Measurements from ENCODE around the gene PLA2G4C.

Gene PLA2G4C, protein sequence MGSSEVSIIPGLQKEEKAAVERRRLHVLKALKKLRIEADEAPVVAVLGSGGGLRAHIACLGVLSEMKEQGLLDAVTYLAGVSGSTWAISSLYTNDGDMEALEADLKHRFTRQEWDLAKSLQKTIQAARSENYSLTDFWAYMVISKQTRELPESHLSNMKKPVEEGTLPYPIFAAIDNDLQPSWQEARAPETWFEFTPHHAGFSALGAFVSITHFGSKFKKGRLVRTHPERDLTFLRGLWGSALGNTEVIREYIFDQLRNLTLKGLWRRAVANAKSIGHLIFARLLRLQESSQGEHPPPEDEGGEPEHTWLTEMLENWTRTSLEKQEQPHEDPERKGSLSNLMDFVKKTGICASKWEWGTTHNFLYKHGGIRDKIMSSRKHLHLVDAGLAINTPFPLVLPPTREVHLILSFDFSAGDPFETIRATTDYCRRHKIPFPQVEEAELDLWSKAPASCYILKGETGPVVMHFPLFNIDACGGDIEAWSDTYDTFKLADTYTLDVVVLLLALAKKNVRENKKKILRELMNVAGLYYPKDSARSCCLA

DNA sequence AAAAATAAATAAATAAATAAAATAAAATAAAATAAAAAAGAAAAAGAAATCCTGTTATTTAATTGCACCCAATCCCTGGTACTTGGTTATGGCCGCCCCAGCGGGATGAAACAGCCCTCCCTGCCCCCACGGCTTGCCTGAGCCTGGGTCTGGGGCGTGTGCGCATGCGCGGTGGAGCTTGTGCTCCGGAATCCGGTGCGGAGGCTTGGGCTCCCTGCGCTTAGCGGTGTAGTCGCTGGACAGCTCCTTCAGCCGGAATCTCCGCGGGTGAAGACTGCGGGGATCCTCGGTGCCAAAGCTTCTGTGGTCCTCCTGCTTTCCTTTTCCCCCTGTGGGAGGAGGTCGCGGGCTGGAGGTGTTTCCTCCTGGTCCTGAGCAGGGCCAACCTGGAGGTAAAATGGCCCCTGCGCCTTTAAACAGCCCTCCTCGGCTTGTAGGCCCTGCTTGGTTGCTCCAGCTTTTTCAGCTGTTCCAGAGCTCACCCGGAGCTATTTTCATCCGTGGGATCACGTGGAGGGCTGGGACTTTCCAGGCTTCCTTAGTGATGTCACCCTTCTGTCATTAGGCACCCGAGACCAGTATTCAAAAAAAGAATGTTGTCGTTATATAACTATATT lies at the start of gene PLA2G4C:
Gene PLA2G4C, minus strand, starts transcription at position 468 of the 617 bp plus-strand sequence. CDS start 4,288 bp downstream, outside the sequence.
- peak; percentile 87 for DNase-seq

DNA sequence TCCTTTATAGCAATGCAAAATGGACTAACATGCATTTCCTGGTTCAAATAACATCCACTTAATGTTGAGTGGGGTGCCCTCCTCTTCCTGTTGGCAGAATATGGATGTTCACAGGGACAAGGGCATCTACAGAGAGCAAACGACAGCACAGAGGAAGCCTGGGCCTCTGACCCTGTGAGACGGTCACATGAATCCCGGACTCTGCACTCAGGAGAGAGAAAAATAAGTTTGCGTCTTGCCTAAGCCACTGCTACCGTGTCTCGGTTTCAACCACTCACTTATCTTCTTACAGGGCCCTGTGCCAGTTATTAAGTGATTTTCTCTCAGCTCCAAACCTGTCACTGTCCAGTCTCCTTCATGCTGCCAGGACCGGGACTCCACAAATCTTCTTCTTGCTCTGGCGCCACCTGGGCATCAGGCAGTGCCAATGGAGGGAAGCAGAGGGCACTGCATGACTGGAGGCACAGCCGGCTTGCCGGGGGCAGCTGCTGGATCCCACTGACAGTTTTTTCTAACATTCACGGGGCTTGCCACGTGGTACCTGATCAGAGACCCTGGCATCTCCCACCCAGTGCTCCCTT lies 47.7 kb upstream of the PLA2G4C start:
- DNase-seq, result no peak

DNA sequence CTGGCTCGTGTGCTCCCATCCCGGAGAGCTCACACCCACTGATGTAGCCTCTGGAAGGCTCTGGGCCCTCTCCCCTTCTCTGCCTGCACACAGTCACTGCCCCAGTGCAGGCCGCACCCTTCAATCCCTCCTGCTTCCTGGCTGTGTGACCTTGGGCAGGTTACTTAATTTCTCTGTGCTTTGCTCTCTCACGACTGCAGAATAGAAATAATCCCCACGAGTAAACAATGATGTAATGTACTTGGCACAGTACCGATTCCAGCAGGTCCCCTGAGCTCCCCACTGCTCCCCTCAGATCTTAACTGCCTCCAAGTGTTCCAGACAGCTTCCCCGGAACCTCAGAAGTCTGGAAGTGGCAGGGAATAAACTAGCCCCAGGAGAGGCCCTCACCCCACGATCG lies 43.4 kb upstream of the PLA2G4C start:
- DNase-seq, result no peak

DNA sequence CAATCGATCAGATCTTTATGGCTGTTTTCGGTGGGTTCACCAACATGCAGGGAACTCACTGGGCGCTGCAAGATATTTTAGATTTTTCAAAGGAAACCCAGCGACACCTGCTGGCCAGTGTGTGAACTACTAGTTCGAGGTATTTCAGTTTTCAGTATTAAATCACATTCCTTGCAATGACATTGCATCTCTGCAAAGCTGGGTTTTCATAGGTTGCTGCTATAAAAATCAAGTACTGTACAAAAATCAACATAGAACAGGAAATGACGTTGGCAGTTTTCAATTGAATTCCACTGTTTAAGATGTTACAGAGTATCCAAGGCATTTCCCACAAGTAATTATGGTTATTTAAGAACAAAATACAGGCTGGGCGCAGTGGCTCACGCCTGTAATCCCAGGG lies 41.9 kb upstream of the PLA2G4C start:
- peak; percentile 44 for DNase-seq

DNA sequence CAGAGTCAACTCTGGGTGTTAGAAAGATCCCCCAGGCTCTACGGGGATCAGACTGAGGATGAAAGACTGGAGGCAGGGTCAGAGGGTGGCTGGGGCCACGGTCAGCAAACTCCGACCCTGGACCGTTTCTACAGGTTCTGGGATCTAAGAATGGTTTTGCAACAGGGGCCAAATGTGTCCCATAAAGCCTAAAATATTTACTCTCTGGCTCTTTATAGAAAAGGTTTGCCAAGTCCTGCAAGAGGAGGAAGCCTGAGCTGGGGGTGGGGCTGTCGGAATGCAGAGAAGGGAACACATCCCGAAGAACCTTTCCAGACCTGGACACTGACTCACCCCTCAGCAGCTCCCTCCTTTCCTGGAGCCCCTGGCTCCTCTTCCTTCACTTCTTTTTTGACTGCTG lies 38.8 kb upstream of the PLA2G4C start:
- no peak for DNase-seq

DNA sequence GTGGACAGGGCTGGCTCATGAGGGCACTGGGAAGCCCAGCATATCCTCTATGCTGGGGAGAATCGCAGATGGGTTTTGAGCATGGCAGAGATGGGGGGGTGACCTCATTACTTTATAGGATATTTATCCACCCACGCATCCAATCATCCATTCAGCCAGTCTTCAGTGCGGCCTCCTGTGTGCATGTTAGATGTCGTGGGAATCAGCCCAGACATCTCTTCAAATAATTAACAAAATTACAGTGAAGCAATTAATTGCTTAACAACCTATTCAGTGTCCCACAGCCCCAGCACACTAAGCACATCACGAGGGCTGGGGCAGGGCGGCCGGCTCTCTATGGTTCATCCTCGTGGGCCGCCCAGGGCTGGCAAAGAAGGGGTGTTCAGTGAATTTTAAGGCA lies 38.0 kb upstream of the PLA2G4C start:
- DNase-seq, result no peak

DNA sequence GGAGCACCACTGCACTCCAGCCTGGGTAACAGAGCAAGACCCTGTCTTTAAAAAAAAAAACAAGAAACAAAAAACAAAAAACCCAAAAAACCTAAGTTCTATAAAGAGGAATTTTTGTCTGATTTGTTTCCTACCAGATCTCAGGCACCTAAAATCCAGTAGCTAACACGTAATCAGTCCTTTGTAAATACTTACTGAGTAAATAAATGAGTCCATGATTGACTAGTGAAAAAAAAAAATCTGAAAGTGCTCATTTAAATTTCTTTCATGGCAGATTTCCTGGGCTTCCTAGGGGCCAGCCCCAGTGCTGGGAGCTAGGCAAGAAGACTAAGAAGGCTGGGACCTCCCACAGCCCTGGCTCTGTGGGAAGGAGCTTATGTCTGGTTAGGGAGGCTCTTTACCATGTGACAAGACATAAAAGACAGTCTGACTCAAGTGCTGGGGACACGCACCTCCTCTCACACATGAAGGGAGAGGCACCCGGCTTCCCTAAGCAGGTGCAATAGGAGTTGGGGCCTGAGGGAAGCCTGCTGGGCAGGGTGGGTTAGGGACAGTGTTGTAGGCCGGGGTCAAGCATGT lies 37.1 kb upstream of the PLA2G4C start:
- no peak for DNase-seq

DNA sequence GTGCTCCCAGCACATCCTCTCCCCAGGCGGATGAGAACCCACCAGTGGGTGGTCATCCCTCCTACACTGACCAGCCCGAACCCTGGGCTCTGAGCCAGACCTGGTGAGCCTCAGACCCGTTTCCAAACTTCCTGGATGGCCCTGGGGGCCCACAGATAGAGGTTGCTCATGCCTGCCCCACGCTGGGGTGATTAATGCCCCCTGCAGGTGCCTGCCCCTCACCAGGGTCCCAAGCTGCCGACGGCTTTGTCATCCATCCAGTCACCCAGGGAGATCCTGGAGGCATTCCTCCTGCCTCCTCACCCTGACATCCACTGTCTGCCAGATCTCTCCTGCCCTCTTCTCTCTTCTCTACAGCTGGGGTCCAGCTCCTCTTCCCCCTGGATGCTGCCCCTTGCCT lies 28.4 kb upstream of the PLA2G4C start:
- no peak for DNase-seq

DNA sequence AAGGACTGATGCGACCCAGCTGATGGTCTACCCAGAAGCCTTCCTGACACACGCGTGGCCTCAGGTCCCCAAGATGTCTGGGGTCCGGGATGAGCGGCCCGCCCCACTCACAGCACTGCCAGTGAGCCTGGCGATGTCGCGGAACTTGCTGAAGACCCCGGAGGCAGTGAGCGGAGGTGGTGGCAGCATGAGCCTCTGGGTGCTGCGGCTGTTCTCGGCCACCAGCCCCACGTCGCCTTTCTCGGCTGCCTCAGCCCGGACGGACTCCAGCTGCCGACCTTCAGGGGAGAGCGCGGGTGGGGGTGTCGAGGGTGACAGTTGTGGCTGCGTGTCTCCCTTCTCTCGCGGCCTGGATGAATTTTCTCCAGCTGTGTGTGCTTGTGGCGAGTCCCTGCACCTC lies 26.8 kb upstream of the PLA2G4C start:
- DNase-seq, result no peak

DNA sequence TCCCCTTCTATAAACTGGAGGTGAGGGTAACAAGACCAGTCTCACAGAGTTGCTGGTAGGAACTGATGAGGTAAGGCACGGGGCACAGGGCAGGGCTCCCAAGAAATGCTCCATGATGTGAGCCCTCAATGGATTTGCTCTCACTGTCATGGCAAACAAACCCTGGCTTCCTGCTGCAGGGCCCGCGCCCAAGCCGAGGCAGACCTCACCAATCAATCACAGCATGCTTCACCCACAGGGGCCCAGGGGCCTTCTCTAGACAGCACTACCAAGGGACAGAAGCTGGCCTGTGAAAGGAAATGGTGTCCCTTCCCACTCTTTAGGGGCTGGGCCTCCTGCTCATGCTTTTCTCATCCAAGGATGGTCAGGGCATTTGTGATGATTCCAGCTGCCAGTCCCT lies 25.9 kb upstream of the PLA2G4C start:
- DNase-seq, result no peak

DNA sequence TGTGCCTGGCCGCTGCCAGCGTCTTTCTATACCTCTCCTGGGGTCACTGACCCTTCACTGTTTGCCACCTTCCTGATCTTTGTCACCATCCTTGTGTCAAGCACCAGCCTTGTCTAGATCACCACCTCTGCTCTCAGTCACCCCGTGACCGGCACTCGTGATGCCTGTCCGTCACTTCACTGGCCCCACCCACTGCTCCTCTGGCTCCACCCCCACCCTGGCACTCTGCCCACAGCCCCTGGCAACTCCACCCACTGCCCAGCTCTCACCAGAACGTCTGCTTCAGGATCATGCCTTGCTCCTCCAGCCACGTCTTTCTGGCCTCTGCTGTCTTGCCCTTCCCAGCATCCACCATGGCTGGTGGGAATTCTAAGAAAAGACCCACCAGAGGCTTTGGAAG lies 24.8 kb upstream of the PLA2G4C start:
- no peak for DNase-seq

DNA sequence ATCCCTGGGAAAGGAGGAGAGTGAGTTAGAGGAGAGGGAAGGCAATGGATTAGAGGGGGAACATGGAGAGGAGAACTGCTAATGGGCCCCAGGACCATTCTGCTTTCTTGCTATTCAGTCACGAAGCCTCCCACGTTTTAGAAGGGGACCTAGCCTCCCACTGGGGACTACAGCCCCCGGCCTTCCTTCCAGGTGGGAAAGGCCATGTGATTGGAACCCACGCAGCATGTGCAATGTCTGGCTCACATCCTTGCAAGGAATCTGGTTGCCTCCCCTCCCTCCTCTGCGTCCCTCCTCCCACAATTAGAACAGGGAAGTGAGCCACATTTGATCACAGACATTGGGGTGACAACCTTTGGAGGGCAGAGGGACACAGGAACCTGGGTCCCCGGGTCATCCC lies 22.5 kb upstream of the PLA2G4C start:
- no peak for DNase-seq

DNA sequence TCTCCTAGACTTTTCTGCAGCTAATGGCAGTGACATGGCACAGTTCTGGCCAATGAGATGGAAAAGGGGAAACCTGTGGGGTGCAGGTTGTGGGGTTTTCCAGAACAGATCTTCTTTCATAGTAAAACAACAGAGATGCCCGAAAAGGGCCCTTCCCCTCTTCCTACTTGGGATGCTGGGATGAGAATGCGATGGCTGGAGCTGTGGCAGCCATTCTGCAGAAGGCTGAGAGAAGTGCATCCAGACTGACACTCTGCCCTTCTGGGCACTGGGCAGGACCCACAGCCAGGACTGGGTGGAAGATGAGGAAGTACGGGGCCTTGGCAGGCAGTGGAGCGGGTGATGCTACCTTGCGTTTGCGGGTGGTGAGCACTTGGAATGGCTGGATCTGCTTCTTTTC lies 16.9 kb upstream of the PLA2G4C start:
- DNase-seq, result no peak

DNA sequence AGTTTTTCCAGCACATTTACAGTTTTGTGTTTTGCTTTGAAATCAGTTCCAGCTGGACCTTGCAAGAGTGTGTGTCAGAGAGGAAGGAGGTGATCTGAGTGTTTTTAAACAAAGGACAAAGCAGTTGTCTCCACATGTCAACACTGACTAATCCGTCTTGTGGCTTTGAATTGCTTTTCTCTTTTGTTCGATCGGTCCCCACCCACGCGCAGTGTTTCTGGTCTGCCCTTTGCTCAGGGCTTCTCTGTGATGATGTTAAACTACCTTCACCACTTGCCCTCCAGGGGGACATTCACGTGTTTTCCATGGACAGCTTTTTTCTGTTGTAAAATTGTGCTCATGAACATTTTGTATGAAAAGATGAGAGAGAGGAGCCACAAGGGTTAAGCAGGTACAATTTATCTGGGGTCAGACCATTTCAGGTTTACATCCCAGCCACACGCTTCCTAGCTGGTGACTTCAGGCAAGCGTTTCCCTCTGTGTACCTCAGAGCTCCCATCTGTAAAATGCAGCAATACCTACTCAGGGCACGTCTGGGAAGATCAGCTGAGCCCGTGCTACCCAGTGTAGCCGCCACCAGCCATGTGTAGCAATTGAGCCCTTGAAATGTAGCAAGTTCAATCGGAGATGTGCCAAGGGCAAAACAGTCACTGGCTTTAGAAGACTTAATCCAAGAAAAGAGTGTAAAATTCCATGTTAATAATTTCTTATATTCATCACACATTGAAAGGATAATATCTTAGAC lies 13.5 kb upstream of the PLA2G4C start:
- no peak for DNase-seq

DNA sequence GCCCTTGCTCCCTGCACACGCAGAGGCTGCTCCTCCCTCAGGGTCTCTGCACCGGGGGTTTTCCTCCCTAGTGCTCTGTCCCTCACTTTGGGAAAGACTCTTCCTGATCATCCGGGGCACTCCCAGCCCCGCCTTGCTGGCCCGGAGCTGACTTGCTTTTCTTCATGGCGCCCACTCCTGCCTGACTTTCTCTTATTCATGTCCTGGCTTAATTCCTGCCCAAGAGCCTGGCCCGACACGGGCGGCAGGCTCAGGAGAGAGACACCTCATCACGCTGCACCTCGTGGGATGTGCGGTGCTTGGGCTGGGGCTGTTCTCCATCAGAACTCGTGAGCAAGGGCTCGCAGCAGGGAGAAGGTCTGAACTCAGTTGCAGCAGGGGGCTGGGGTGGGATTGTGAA lies 11.8 kb upstream of the PLA2G4C start:
- no peak for DNase-seq

DNA sequence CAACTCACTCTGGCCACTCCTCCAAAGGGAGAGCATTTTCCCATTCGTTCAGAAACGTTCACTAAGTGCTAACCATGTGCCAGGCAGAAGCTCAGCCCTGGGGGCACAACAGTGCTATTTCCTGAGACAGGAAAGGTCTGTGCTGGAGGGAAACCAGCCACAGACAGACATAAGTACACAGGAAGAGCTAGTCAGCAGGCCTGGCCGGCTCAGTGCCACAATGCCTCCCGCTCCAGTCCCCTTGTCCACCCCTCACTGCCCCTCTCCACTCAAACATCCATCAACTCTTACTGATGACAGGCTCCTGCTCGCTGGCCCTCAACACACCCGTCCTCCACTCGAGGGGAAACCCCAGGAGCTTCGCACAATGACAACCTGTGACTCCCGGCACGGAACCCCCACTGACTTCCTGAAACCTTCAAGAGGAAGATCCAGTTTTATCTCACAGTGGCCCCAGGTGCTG lies 11.3 kb upstream of the PLA2G4C start:
- DNase-seq, result no peak

DNA sequence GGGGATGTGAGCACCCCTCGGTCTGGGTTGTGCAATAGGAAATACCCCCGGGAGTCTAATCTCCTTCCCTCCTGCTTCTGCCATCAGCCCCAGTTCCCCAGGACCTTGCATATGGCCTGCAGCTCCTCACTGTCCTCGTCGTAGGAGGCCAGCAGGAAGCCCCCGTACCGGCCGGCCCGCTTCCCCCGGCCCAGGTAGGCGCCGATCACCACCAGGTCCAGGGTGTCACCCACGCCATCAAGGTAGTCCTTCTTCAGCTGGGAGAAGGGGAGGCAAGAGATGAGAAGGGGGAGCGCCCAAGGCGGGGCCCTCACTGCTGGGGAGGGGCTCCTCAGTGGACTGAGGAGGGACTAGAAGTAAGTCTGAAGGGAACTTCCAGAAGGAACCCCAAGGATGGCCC lies 10.4 kb upstream of the PLA2G4C start:
- DNase-seq, result no peak

DNA sequence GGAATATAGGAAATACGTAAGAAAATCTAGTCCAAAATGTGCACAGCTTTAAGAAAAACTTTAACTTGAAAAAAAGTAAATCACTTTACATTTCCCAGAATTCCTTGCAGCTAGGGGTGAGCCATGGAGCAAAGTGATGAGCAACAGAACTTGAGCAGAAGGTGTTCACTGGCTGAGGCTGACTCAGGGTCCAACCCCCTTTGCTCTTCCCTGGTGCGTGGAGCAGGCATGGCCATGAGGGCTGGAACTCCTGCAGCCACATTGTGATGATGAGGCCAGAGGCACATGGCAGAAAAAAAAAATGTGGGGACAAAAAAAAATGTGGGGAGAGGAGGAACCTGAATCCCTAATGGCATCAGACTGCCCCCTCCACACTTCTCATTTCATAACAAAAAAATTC lies 9.9 kb upstream of the PLA2G4C start:
- no peak for DNase-seq

DNA sequence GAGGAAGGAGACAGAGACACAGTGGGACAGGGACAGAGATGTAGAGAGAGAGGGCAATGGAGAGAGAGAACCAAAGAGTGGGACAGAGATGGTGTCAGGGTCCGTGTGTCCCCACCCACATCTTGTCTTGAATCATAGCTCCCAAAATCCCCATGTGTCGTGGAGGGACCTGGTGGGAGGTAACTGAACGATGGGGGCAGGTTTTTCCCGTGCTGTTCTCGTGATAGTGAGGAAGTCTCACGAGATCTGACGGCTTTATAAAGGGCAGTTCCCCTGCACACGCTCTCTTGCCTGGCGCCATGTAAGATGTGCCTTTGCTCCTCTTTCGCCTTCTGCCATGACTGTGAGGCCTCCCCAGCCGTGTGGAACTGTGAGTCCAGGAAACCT lies 7.5 kb upstream of the PLA2G4C start:
- no peak for DNase-seq

DNA sequence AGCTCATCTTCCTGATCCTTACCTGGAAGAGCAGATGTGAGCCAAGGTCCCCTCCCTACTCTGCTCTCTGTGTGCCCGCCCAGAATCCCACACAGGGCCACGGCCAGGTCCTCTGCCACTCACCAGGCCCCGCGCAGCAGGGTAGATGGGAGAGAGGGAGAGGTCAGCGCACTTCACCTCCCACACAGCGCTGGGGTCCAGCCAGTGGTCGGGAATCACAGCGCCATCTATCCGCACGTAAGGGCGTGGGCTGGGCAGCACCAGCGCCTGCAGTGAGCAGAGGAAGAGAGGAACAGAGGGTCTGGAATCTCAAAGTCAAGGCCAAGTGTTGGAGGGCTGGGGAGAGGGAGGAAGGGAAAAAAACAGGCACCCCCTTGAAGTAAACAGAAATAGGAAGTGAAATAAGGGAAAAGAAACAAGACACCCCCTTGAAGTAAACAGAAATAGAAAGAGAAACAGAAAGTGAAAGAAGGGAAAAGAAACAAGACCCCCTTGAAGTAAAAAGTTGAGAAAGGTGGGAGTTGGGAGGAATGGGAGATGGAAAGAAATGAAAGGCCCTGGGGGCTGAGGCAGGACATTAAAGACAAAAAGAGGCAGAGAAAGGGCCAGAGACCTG lies 7.0 kb upstream of the PLA2G4C start:
- DNase-seq, result no peak

DNA sequence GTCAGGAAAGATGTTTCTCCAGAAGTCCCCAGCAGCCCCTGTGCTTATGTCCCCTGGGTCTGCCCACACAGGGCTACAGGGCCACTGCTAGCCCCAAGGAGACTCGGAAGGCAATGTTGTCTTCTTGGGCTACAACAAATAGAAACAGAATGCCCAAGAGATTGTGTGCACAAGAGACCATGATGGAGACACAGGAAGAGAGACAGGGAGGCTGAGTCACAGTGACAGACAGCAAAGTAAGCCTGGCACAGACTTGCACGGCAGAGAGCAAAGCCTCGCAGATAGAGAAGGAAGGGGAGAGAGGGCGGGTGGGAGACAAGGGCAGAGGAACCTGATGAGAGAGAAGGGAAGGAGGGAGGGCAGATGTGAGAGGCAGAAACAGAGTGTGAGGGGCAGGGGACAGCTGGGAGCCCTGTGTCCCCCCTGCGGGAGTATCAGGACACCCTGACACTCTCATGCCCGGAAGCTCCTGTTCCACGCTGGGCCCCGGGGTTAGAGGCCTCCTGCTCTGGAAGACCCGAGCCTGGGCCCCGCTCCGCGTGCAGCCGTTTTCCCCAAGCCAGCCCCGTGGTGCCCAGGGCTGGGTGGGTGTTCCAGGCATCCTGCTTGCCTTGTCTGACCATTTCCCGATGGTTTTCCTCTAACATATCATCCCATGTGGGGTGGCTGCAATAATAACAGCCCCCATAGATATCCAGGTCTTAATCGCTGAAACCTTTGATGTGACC lies 2.7 kb upstream of the PLA2G4C start:
- DNase-seq, result no peak

DNA sequence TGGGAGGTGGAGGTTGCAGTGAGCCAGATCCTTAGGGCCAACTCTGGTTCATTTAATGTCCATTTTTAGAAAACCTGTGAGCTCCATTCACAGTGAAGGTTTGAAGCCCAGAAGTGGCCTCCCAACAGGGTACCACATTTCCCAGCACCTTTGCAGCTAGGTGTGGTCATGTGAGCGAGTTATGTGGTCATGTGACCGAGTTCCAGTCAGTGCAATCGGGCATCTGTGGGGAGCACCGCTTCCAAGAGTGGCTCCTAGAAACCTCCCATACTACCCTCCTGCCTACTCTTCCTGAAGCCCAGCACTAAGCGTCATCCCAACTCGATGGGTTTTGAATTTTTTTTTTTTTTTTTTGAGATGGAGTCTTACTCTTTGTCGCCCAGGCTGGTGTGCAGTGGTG lies 663 bp upstream of the PLA2G4C start:
- no peak for DNase-seq

Measured in RPMI8226 (cell line).